ENCODE measurements around the gene P2RY4. TPM values are rescaled to one million over a fixed set of nuclear protein-coding genes. Genes with fewer than 3 reads are reported as not detected.

P2RY4 gene
- total and polyA plus RNA-seq, 2 of the 8 experiments (the other 6 are each of a cell fraction or from before 2014, with no cell fraction given): 0.38 TPM; not detected in 1

GRCh38 chrX:70268034-70268433, 8.0 kb upstream of the P2RY4 start, which contains the start of gene ARR3 (continued):
- no peak for TF ChIP-seq CTCF (IDR thresholded peaks at IDR 0.05; ENCODE audit: control extremely low read depth in 1 of 3, insufficient read depth in 1 of 3, low read depth in 1 of 3, low read length in 3 of 3)
